T-helper 1 cell treated with Interleukin-12 subunit alpha and Interleukin-12 subunit beta and Interleukin-4 antibody, amounts not matched to agents 30 ng/mL and 1 ng/mL, for 36 hours (primary cell): ENCODE data around the gene EGLN1. TPM values are rescaled to one million over a fixed set of nuclear protein-coding genes. Genes with fewer than 3 reads are reported as not detected.

ENCODE experiments used
- intact Hi-C: fragments of 100-400 bp; cut with micrococcal nuclease; formaldehyde crosslinking; loops from one replicate; pipeline ENCODE4 v1.15.1; 2024
- total RNA-seq: library from RNA; stranded (reverse); gene quantifications from 2 replicates; pipeline ENCODE4 v1.2.3, GENCODE V29; 2022

EGLN1 gene
- total RNA-seq, 1 donor from 2014 or later = 20.8 TPM

GRCh38 chr1:231401478-231401877, 20.6 kb downstream of the EGLN1 start:
- intact Hi-C loops = no loop called here

GRCh38 chr1:231397886-231398671, 24.0 kb downstream of the EGLN1 start:
- intact Hi-C loops = no loop called here

- intact Hi-C loops = no loop called here
Measured at GRCh38 chr1:231396643-231397042, 25.4 kb downstream of the EGLN1 start.

GRCh38 chr1:231395998-231396390, 26.1 kb downstream of the EGLN1 start:
- intact Hi-C loops = no loop called here

- intact Hi-C loops = no loop called here
Measured at GRCh38 chr1:231395076-231395997, 26.8 kb downstream of the EGLN1 start.

GRCh38 chr1:231393668-231394067, 28.4 kb downstream of the EGLN1 start:
- intact Hi-C loops = no loop called here

- intact Hi-C loops = no loop called here
Measured at GRCh38 chr1:231392389-231393131, 29.5 kb downstream of the EGLN1 start.

GRCh38 chr1:231390071-231390470, 32.0 kb downstream of the EGLN1 start:
- intact Hi-C loops = no loop called here

- intact Hi-C loops = loop anchor here (1.0 kb wide), 1 partner anchor 34 kb away; the partner anchor contains the start of gene EGLN1
Measured at GRCh38 chr1:231387770-231388669, 34.1 kb downstream of the EGLN1 start.

GRCh38 chr1:231386466-231386865, 35.6 kb downstream of the EGLN1 start:
- intact Hi-C loops = no loop called here

- intact Hi-C loops = no loop called here
Measured at GRCh38 chr1:231385416-231385748, 36.7 kb downstream of the EGLN1 start.

- intact Hi-C loops = no loop called here
Measured at GRCh38 chr1:231384696-231385415, 37.2 kb downstream of the EGLN1 start.

- intact Hi-C loops = no loop called here
Measured at GRCh38 chr1:231383159-231383860, 38.8 kb downstream of the EGLN1 start.

GRCh38 chr1:231382426-231382825, 39.7 kb downstream of the EGLN1 start:
- intact Hi-C loops = no loop called here

GRCh38 chr1:231381729-231382128, 40.4 kb downstream of the EGLN1 start:
- intact Hi-C loops = no loop called here

- intact Hi-C loops = loop anchor here (1.0 kb wide), 2 partner anchors 43 to 83 kb away; no protein-coding TSS in a partner anchor
Measured at GRCh38 chr1:231376875-231377549, 45.1 kb downstream of the EGLN1 start.

- intact Hi-C loops = no loop called here
Measured at GRCh38 chr1:231376101-231376500, 46.0 kb downstream of the EGLN1 start.

GRCh38 chr1:231374394-231374793, 47.7 kb downstream of the EGLN1 start:
- intact Hi-C loops = no loop called here

GRCh38 chr1:231372501-231372900, 49.6 kb downstream of the EGLN1 start:
- intact Hi-C loops = no loop called here
